ENCODE results near the gene CLNK.
A peak's percentile ranks its signal among the peaks of the same experiment; 100 is the strongest.
"Not testable (repeated sequence)": the region's sequence is repeated elsewhere in the genome, so short reads cannot be mapped to it uniquely, and the experiment has no call there.

Gene CLNK

GRCh38 chr4:10625131-10625530, 59.4 kb downstream of the CLNK start:
- no peak overlapping the region for H3K27ac ChIP-seq
- no peak for TF ChIP-seq CTCF (conservative IDR thresholded peaks at IDR 0.05)

- peak overlapping the region; percentile 19; the same call in 1 of the 2 replicates for H3K27ac ChIP-seq
- TF ChIP-seq CTCF (conservative IDR thresholded peaks at IDR 0.05), result no peak
Observed at GRCh38 chr4:10623862-10624261, 60.7 kb downstream of the CLNK start.

- no peak for TF ChIP-seq CTCF (conservative IDR thresholded peaks at IDR 0.05)
Observed at GRCh38 chr4:10623241-10623640, 61.3 kb downstream of the CLNK start.

GRCh38 chr4:10622728-10623127, 61.8 kb downstream of the CLNK start:
- no peak overlapping the region for H3K27ac ChIP-seq
- no peak; the same call in 1 of the 2 replicates for TF ChIP-seq CTCF (conservative IDR thresholded peaks at IDR 0.05)

More at GRCh38 chr4:10623241-10623640, 61.3 kb downstream of the CLNK start:
- H3K27ac ChIP-seq, result peak overlapping the region; percentile 19; the same call in 1 of the 2 replicates

- H3K27ac ChIP-seq, result no peak overlapping the region
- TF ChIP-seq CTCF (conservative IDR thresholded peaks at IDR 0.05), result no peak
Observed at GRCh38 chr4:10620935-10621488, 63.6 kb downstream of the CLNK start.

GRCh38 chr4:10619855-10620254, 64.7 kb downstream of the CLNK start:
- H3K27ac ChIP-seq, result no peak overlapping the region
- TF ChIP-seq CTCF (conservative IDR thresholded peaks at IDR 0.05), result no peak

- 0 out of 2 replicates have a peak, but pooled peaks have one; percentile 10 for TF ChIP-seq CTCF (conservative IDR thresholded peaks at IDR 0.05)
Observed at GRCh38 chr4:10619220-10619619, 65.3 kb downstream of the CLNK start.

GRCh38 chr4:10614926-10615325, 69.6 kb downstream of the CLNK start:
- H3K27ac ChIP-seq, result not testable (repeated sequence)

More at GRCh38 chr4:10619220-10619619, 65.3 kb downstream of the CLNK start:
- peak overlapping the region; percentile 48 for H3K27ac ChIP-seq

Measured in VCaP (cell line).